Measurements from ENCODE around the gene UBTF.

The UBTF gene

GRCh38 chr17:44219616-44220212 is at the start of gene UBTF:
Gene UBTF, minus strand, starts transcription at chr17:44219675. Its CDS starts 1,446 bp downstream, at chr17:44218229.
- H3K9me3 ChIP-seq (ENCODE audit: low read length): no peaks in the 10 kb centered on the region
- no peak within 1 kb of the TSS for H2AFZ ChIP-seq (ENCODE audit: low read depth, low read length)
- H3K27me3 ChIP-seq (ENCODE audit: insufficient read depth, low read length): no peaks in the 10 kb centered on the region
- H3K4me3 ChIP-seq (ENCODE audit: low read length): peak within 1 kb of the TSS; percentile 94
- H3K36me3 ChIP-seq (ENCODE audit: insufficient read depth, low read length): peaks cover 28% of the 10 kb centered on the region
- peaks cover 21% of the 10 kb centered on the region for H3K4me1 ChIP-seq (ENCODE audit: insufficient read depth, low read length)

DNA sequence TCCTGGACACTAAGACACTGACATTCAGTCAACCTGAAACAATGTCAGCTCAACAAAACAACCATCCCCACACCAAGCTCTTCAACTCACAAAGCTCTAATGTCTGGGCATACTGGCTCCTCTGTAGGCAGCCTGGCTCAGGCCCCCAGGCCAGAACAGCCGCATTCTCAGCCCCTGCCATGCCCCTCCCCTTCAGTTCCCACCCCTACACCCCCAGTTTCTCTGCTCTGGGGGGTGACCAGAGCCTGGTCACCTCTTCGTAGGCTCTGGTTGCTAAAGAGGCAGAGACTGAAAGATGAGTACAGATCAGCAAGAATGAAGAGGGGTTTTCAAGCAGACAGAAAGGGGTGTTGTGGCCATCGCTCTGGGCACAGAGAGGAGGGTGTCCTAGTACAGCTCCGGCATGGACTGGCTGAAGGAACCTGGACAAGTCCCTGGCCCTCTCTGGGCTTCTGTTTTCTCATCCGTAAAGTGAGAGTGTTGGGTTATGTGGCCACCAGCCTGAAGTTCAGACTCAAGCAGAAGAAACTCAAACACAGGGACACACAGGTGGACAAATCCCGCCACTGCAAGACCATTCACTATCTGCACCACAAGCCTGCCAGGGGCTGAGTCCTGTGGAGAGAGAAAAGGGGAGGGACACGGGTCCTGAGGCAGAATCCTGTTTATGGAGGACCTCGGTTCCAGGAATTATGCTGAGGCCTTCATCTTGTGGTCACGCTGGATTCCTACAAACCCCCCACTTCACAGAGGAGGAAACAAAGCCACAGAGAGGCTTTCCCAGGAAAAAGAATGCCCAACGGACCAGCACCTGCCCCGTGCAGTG is 49.4 kb upstream of the UBTF start:
- H2AFZ ChIP-seq (ENCODE audit: low read depth, low read length): no peak overlapping the region
- H3K36me3 ChIP-seq (ENCODE audit: insufficient read depth, low read length): no peaks in the 10 kb centered on the region
- H3K9me3 ChIP-seq (ENCODE audit: low read length): no peaks in the 10 kb centered on the region
- H3K27me3 ChIP-seq (ENCODE audit: insufficient read depth, low read length): peaks cover 10% of the 10 kb centered on the region
- H3K4me1 ChIP-seq (ENCODE audit: insufficient read depth, low read length): no peaks in the 10 kb centered on the region
- H3K4me3 ChIP-seq (ENCODE audit: low read length): no peak overlapping the region

DNA sequence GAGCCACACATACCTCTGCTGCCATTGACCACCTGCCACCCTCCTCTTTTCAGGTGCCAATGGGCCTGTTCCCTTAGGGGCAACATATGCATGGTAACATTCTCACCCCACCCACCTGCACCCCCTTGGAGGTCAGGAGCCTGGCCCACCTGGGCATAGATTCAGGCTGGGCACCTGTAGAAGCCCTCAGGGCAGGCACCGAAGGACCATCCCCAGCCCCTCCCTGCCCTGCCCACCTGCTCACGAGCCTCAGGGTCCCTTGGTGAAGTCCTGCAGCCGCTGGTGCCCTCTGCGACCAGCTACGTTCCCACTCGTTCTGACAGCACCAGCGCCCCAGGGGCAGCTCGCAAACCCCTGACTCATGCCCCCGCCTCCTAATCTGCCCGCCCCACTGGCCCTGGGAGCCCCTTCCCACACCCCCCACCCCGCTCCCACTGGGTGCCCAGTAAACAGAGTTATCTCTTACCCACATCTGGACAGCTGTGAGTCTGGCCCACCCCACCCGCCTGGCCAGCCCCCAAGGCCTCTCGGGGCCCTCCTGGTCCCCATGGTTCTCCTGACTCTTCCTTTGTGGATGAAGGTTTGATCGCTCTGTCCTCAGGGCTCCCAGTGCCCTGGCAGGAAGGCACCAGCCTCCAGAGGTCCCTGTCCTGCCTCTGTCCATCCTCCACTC is 48.5 kb upstream of the UBTF start, which contains the start of gene SLC4A1:
SLC4A1 (minus strand) TSS at position 318 of the 673 bp plus-strand sequence. CDS start 5,269 bp downstream, outside the sequence.
- H3K4me3 ChIP-seq (ENCODE audit: low read length): no peak within 1 kb of the TSS

GRCh38 chr17:44267165-44267455 is 47.6 kb upstream of the UBTF start:
- H3K4me1 ChIP-seq (ENCODE audit: insufficient read depth, low read length): no peaks in the 10 kb centered on the region
- peaks cover 12% of the 10 kb centered on the region for H3K27me3 ChIP-seq (ENCODE audit: insufficient read depth, low read length)
- no peaks in the 10 kb centered on the region for H3K36me3 ChIP-seq (ENCODE audit: insufficient read depth, low read length)
- no peak overlapping the region for H3K4me3 ChIP-seq (ENCODE audit: low read length)
- no peaks in the 10 kb centered on the region for H3K9me3 ChIP-seq (ENCODE audit: low read length)
- no peak overlapping the region for H2AFZ ChIP-seq (ENCODE audit: low read depth, low read length)

More for the DNA sequence above, 48.5 kb upstream of the UBTF start, which contains the start of gene SLC4A1:
- no peaks in the 10 kb centered on the region for H3K4me1 ChIP-seq (ENCODE audit: insufficient read depth, low read length)
- peaks cover 12% of the 10 kb centered on the region for H3K27me3 ChIP-seq (ENCODE audit: insufficient read depth, low read length)
- no peak within 1 kb of the TSS for H2AFZ ChIP-seq (ENCODE audit: low read depth, low read length)
- H3K36me3 ChIP-seq (ENCODE audit: insufficient read depth, low read length): no peaks in the 10 kb centered on the region
- no peaks in the 10 kb centered on the region for H3K9me3 ChIP-seq (ENCODE audit: low read length)

DNA sequence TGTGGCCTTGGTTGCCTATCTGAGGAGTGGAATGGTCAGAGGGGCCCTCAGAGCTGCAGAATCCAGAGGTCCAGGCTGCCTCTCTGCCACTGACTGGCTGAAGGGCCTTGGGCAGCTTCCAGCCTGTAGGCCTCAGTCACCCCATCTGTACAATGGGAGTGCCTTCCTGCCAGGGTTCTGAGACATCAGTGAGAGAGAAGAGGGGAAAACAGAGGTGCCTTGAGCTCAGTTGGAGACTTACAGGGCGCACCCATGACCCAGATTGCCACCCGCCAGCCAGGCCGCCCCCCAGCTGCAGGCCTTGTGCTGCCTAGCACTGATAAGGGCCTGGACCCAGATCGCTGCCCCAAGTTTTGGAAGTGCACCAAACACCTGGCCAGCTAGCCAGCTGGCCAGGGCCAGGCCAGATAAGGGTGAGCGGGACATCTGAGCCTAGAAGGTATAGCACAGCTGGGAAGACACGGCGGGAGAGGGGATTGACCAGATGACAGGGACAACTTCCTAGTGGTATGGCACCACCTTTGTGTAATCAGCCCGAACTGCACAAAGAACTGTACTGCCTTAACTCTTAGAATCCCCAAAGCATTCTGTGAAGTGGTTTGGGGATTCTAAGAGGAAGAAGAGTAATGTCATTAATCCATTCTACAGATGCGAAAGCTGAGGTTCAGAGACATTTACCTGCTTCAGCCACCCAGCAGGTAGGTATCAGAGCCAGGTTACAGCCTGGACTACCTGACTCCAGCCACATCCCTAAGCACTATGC is 47.1 kb upstream of the UBTF start:
- H3K36me3 ChIP-seq (ENCODE audit: insufficient read depth, low read length): no peaks in the 10 kb centered on the region
- H3K27me3 ChIP-seq (ENCODE audit: insufficient read depth, low read length): peaks cover 10% of the 10 kb centered on the region
- no peak overlapping the region for H3K4me3 ChIP-seq (ENCODE audit: low read length)
- H3K9me3 ChIP-seq (ENCODE audit: low read length): no peaks in the 10 kb centered on the region
- H2AFZ ChIP-seq (ENCODE audit: low read depth, low read length): no peak overlapping the region
- no peaks in the 10 kb centered on the region for H3K4me1 ChIP-seq (ENCODE audit: insufficient read depth, low read length)

DNA sequence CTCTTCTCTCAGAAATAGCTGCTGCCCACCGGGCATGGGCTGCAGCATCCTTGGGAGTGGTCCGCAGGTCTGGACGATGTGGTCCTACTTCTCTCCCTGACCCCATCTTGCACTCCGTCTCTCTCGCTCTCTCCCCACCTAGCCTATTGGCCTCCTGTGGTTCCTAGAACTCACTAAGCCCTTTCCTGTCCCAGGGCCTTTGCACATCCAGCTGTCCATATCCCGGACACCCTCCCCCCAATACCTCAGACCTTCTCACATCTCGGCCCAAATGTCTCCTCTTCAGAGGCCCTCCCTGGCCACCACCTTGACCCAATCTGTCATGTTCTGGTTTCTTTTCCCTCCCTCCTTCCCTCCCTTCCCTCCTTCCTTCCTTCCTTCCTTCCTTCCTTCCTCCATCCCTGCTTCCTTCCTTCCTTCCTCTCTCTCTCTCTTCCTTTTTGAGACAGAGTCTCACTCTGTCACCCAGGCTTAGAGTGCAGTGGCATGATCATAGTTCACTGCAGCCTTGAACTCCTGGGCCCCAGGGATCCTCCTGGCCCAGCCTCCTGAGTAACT is 43.9 kb upstream of the UBTF start:
- H3K27me3 ChIP-seq (ENCODE audit: insufficient read depth, low read length): peaks cover 24% of the 10 kb centered on the region
- H3K4me3 ChIP-seq (ENCODE audit: low read length): no peak overlapping the region
- no peaks in the 10 kb centered on the region for H3K4me1 ChIP-seq (ENCODE audit: insufficient read depth, low read length)
- H3K36me3 ChIP-seq (ENCODE audit: insufficient read depth, low read length): no peaks in the 10 kb centered on the region
- H2AFZ ChIP-seq (ENCODE audit: low read depth, low read length): no peak overlapping the region
- H3K9me3 ChIP-seq (ENCODE audit: low read length): no peaks in the 10 kb centered on the region

DNA sequence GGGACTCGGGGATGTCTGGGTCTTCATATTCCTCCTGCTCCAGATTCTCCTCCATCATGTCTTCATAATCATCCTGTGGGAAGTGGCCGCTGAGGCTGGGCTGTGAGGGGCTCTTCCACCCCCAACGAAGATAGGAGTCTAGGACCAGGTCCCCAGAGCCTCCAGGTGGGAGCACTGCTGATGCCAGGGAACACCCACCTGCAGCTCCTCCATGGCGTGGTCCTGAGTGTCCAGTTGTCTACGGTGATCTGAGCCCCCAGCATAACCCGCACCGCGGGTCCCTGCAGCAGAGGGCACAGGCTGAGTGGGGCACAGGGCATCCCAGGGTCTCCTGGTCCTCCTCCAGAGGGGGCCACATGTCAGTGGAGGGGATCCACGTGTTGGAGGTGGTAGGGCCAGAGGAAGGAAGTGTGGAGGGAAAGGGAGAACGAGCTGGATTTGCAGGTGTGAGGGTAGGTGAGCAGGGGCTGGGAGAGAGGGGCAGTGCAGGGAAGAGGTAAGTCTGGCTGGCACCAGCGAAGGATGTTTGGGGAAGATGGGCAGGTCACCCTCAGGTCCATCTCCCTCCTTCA is 43.3 kb upstream of the UBTF start:
- no peak overlapping the region for H2AFZ ChIP-seq (ENCODE audit: low read depth, low read length)
- H3K36me3 ChIP-seq (ENCODE audit: insufficient read depth, low read length): no peaks in the 10 kb centered on the region
- H3K27me3 ChIP-seq (ENCODE audit: insufficient read depth, low read length): peaks cover 29% of the 10 kb centered on the region
- no peaks in the 10 kb centered on the region for H3K9me3 ChIP-seq (ENCODE audit: low read length)
- no peak overlapping the region for H3K4me3 ChIP-seq (ENCODE audit: low read length)
- no peaks in the 10 kb centered on the region for H3K4me1 ChIP-seq (ENCODE audit: insufficient read depth, low read length)

DNA sequence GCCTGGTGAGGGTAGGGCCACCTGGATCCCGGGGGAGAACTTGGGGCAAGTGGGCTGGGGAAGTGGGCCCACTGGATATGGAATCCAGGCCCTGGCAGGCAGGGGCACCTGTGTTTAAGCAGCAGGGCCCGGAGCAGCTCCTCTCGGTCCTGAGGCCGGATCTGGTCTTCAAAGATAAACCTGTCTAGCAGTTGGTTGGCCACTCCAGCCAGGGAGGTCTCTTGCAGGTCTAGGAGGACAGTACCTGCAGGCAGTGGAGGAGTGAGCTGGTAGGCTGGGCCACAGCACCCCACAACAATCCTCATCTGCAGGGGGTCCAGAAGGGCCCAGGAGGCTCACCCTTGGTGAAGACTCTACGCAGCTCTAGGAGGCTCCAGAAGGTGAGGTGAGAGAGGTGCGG is 40.8 kb upstream of the UBTF start:
- no peaks in the 10 kb centered on the region for H3K9me3 ChIP-seq (ENCODE audit: low read length)
- H3K4me1 ChIP-seq (ENCODE audit: insufficient read depth, low read length): no peaks in the 10 kb centered on the region
- H3K27me3 ChIP-seq (ENCODE audit: insufficient read depth, low read length): peaks cover 34% of the 10 kb centered on the region
- H2AFZ ChIP-seq (ENCODE audit: low read depth, low read length): no peak overlapping the region
- H3K36me3 ChIP-seq (ENCODE audit: insufficient read depth, low read length): no peaks in the 10 kb centered on the region
- no peak overlapping the region for H3K4me3 ChIP-seq (ENCODE audit: low read length)

DNA sequence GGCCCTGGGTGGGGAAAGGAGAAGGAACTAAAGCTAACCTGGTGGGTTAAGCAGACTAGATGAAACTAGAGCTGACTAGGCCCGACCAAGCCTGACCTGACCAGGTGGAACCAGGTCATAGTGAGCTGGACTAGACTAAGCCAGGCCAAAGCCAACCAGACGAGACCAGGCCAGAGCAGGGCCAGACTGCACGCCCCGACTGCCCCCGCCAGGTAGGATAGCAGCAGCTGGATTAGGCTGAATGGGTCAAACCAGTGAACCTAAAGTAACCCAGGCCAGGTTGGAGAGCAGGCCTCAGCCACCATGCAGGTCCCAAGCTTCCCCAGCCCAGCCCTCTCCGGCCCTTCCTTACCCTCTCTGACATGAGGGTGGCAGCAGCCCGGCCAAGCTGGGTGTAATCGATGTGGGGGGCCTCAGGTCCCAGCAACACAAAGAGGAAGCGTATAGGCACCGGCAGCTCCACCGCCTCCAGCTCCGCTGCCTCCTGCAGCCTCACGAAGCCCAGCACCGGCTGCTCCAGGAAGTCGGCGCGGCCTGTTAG is 39.4 kb upstream of the UBTF start:
- Histone ChIP-seq H3K9me3 (ENCODE audit: low read length) (no peaks in the 10 kb centered on the region), H2AFZ (ENCODE audit: low read depth, low read length) (no peak overlapping the region), H3K4me3 (ENCODE audit: low read length) (no peak overlapping the region), H3K36me3 (ENCODE audit: insufficient read depth, low read length) (no peaks in the 10 kb centered on the region), H3K27me3 (ENCODE audit: insufficient read depth, low read length) (peaks cover 36% of the 10 kb centered on the region), H3K4me1 (ENCODE audit: insufficient read depth, low read length) (no peaks in the 10 kb centered on the region)

- no peak overlapping the region for H3K4me3 ChIP-seq (ENCODE audit: low read length)
- no peaks in the 10 kb centered on the region for H3K4me1 ChIP-seq (ENCODE audit: insufficient read depth, low read length)
- H3K36me3 ChIP-seq (ENCODE audit: insufficient read depth, low read length): no peaks in the 10 kb centered on the region
- H2AFZ ChIP-seq (ENCODE audit: low read depth, low read length): no peak overlapping the region
- peaks cover 37% of the 10 kb centered on the region for H3K27me3 ChIP-seq (ENCODE audit: insufficient read depth, low read length)
- H3K9me3 ChIP-seq (ENCODE audit: low read length): no peaks in the 10 kb centered on the region
Observed at GRCh38 chr17:44257815-44258760, 38.6 kb upstream of the UBTF start.

DNA sequence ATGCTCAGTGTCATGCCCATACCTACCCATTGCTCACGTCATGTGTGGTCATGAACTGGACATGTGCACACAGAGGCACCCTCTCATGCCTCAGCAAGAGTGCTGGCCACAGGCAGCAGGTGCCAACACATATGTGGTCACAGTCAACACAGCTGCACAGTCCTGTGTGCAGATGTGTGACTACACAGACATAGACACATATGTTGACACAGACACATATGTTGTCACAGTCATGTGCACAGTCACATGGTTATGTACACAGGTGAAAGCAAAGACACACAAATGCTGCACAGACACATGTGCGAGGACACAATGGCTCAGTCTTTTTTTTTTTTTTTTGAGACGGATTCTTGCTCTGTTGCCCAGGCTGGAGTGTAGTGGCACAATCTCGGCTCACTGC is 37.2 kb upstream of the UBTF start:
- H3K36me3 ChIP-seq (ENCODE audit: insufficient read depth, low read length): no peaks in the 10 kb centered on the region
- H3K27me3 ChIP-seq (ENCODE audit: insufficient read depth, low read length): peaks cover 31% of the 10 kb centered on the region
- no peaks in the 10 kb centered on the region for H3K4me1 ChIP-seq (ENCODE audit: insufficient read depth, low read length)
- no peak overlapping the region for H2AFZ ChIP-seq (ENCODE audit: low read depth, low read length)
- no peak overlapping the region for H3K4me3 ChIP-seq (ENCODE audit: low read length)
- H3K9me3 ChIP-seq (ENCODE audit: low read length): no peaks in the 10 kb centered on the region
